HG03520 (cell line): Measurements from ENCODE around the gene DERA.
A peak's percentile ranks its signal among the peaks of the same experiment; 100 is the strongest.
"Not testable (repeated sequence)": the region's sequence is repeated elsewhere in the genome, so short reads cannot be mapped to it uniquely, and the experiment has no call there.

Experiments used
- ATAC-seq: cut with Tn5 transposase; IDR thresholded peaks from one replicate; pipeline ENCODE4 v1.9.1; 2021; ENCODE audit warnings: mild to moderate bottlenecking, moderate library complexity; ENCODE audit not compliant: unreplicated experiment

DERA gene

DNA sequence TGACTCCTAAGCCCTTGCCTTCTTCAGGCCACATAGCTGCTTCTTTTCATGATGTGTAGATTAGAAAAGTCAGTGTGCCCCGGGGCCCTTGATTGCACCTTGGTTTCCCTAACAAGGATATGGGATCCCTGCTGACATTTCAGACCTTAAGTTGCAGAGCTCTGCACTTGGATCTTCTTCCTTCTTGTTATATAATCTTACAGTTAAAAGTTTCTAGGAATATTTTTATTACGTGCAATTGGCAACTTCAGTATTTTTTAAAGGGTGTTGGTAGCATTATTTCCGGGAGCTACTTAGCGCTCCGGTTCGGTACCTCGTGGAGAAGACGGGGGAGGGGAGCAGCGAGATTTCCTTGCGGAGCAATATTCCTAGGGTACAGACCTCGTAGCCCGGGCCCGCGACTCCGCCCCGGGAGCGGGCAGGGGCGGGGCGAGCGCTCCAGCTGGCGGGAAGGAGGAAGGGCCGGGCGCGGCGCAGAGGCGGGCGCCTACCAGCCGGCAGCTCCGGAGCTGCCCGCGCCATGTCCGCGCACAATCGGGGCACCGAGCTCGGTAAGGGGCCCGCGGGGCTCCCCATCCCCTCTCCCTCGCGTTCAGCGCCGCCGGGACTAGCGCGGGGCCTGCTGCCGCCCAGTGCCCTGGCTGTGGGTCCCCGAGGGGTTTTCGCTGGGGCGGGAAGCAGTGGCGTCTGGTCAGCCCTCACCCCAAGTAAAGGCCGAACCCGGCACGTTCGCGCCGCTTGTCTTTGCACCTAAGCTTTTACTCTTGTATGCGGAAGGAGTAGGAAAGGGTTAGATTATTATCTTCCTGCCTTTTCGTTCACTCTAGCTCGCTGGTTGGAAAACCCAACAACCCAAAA lies at the start of gene DERA:
Gene DERA, plus strand, starts transcription at position 469 of the 858 bp plus-strand sequence. Its CDS starts 52 bp downstream, at position 521.
- peak; percentile 90 for ATAC-seq

DNA sequence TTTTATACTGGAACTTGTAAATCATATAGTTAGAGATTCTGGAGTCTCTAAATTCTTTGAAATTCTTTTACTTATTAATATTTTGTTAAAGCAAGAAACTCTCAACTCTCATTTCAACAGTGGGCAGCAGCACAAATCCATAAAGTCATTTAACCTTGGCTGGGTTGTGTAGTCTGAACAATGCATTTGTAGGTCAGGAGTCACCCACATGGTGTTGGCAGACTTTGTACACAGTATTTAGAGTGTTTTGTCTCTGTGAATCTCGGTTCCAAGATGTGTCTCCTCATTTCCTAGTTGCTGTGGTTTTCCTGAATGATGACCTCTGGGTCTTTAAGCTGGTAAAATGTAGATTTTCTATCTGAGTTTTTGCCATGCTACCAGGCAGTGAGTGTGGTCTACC lies 49.7 kb upstream of the DERA start:
- ATAC-seq = no peak

DNA sequence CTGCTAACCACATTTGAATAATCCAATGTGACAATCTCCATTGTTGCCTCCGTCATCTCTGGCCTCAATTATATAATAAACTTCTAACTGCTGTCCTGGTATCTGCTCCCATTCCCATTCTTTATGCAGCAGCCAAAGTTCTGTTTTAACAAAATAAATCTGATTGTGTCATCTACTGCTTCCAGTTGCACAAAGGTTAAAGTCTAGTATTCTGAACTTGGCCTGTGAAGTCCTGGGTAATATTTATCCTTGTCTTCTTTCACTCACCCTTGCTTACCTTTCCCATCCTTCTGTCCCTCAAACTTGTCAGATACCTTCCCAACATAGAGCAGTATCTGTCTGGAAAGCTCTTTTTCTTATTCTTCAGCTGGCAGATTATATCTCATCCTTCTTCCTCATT lies 48.3 kb upstream of the DERA start:
- no peak for ATAC-seq

DNA sequence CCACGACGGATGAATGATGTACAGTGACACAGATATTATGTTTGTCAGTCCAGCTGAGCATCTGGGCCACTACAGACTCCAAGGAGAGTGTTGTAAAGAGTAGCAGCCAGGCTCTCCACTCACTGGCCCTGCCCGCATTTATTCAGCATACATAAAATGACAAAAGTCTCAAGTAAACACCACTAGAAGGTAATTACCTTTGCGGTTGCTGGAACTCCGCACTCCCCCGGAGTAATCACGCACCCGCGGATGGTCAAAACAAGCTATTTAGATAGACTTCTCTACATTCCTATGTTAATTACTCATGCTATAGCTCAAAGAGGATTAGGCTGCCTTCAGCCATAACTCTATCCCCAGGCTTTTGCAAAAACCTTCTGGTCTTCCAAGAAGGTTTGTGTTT lies 47.8 kb upstream of the DERA start:
- ATAC-seq = no peak

- peak; percentile 88 for ATAC-seq
Measured at GRCh38 chr12:15863984-15864383, 47.1 kb upstream of the DERA start.

DNA sequence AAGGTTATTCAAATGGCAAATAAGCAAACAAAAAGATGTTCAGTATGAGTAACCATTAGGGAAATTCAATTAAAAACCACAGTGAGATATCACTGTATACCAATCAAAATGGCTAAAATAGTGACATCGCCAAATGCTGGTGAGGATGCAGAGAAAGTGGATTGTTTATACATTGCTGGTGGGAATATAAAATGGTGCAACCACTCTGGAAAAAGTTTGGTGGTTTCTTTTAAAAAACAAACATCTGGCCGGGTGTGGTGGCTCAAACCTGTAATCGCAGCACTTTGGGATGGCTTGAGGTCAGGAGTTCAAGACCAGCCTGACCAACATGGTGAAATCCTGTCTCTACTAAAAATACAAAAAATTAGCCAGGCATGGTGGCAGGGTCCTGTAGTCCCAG lies 42.9 kb upstream of the DERA start:
- ATAC-seq = no peak

DNA sequence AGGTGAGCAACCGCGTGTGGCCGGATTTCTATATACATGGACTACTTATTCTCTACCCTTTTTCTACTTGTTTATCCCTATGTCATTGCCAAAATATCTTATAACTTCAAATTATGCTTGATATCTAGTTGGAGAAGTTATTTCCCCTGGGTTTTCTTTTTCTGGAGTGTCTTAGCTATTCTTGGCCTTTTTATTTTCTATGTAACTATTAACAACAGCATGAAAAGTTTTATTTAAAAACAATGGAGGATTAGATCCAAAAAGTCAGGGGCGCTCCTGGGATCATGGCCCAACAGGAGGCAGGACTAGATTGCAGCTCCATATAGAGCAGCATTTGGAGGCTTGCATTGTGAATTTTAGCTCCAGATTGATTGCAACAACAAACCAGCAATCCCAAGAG lies 37.6 kb upstream of the DERA start:
- no peak for ATAC-seq

DNA sequence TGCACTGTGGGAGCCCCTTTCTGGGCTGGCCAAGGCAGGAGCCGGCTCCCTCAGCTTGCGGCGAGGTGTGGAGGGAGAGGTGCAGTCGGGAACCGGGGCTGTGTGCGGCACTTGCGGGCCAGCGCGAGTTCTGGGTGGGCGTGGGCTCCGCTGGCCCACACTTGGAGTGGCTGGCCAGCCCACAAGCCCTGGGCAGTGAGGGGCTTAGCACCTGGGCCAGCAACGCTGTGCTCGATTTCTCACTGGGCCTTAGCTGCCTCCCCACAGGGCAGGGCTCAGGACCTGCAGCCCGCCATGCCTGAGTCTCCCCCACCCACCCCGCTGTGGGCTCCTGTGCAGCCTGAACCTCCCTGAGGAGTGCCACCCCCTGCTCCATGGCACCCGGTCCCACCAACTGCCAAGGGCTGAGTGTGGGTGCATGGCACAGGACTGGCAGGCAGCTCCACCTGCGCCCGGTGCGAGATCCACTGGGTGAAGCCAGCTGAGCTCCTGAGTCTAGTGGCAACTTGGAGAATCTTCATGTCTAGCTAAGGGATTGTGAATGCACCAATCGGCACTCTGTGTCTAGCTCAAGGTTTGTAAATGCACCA lies 36.5 kb upstream of the DERA start:
- ATAC-seq = not testable (repeated sequence)

- no peak for ATAC-seq
Measured at GRCh38 chr12:15875863-15876262, 35.3 kb upstream of the DERA start.

GRCh38 chr12:15879413-15879812 lies 31.7 kb upstream of the DERA start:
- ATAC-seq = no peak

DNA sequence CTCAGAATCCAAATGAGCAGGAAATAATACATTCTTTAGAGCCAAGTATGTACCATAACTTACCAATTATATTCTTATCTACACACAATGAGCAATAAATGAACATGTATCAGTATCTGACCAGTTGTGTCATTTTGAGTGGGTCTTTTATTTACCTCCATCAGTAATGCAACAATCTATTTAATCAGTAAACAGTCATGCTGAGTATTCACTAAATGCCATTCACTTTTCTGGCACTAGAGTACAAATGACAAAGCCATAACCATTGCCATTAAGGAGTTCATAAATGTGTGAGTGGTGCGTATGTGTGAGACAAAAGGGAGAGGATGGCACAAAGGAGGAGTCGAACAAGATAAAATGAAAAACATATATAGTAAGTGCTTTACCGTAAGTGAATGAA lies 30.4 kb upstream of the DERA start:
- no peak for ATAC-seq

GRCh38 chr12:15882118-15882971 lies 28.8 kb upstream of the DERA start, which contains the start of gene STRAP:
Gene STRAP, plus strand, starts transcription at chr12:15882387. Its CDS starts 321 bp downstream, at chr12:15882708.
- peak; percentile 95 for ATAC-seq

GRCh38 chr12:15883536-15883935 lies 27.6 kb upstream of the DERA start:
- no peak for ATAC-seq

DNA sequence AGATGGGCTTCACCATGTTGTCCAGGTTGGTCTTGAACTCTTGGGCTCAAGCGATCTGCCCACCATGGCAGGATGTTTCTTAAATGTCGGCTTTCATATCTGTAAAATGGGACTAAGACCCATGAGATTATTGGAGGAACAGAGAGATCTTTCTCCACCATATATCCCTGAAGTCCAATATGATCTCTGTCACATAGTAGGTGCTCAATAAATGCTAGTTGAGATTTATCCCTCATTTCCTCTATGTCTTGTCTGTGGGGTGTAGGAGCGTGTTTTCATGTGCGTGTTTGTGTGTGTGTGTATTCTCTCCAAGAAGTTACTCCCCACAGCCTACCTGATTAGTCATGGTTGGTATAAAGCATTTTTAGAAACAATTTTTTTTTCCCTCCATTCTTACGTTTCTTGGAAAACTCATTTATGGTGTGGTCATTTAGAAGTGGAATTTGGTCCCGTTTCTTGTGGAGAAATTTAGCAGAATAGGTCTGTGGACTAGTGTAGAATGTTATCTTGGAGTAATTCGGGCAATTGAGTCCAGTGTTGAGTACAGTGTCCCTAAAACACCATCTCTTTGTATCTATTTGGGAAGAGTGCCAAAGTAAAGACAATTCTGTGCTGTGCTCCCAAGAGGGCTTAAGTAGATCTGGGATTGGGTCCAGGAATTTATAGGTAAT lies 24.6 kb upstream of the DERA start:
- ATAC-seq = no peak

DNA sequence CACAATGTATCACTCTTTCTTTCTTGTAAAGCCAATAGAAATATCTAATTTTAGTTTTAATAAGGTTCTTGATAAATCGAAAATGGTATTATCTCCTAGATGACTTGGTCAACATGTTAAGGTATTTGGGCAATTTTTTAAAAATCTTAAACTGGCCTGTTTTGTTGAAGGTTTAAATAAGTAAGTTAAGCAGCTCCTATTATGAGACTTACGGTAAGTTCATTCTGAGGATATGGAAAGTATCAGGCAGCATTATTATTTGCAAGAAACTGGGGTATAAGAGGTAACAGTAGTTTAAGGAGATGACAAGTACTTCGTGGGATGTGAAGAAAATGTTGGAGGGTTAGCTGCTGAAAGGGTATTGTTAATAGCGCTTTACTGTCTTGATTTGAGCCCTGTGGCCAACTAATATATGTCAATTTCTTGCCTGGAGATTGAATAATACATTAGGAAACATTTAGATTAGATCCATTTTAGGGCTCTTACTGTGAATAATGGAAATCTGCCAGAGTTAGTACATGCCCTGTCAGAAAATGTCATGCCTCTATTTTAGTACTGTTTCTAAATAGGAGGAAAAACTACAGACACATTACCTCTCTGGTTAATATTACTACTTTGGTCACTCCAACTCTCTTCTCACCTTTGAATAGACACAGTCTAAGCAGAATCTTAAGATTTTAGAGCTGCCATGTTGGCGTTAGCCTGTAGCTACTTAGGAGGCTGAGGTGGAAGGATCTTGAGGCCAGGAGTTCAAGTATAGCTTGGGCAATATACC lies 23.9 kb upstream of the DERA start:
- ATAC-seq = no peak

GRCh38 chr12:15892645-15893259 lies 18.4 kb upstream of the DERA start:
- ATAC-seq = no peak

- no peak for ATAC-seq
Measured at GRCh38 chr12:15893260-15893659, 17.9 kb upstream of the DERA start.

GRCh38 chr12:15896867-15897266 lies 14.3 kb upstream of the DERA start:
- ATAC-seq = no peak

DNA sequence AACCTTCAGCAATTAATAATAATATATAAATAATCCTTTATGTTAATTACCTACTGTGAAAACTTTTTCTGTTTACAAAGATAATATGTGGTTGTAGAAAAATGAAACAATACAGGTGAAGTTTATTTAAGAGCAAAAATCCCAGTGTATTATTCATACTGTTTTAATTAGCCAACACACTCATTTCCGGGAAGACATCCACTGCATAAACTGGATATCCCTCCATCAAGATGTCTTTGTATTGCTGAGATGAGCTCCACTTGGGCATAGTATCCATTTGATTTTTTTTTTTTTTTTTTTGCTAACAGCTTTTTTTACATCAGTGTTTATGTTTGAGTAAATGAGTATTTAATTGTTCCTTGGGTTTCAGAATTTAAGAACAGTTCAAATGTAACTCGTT lies 13.7 kb upstream of the DERA start:
- ATAC-seq = no peak
